SK-N-SH (cell line): ENCODE measurements around the gene PRR9. TPM values are rescaled to one million over a fixed set of nuclear protein-coding genes. Genes with fewer than 3 reads are reported as not detected.
"Not testable (repeated sequence)": the region's sequence is repeated elsewhere in the genome, so short reads cannot be mapped to it uniquely, and the experiment has no call there.

Experiments used
- CTCF ChIA-PET: fragments of 300-600, 350-600 bp; formaldehyde crosslinking; extraction: SDS; loops from one replicate; lab custom pipeline; 2021; lab: Yijun Ruan, JAX
- POLR2A ChIA-PET: fragments of 350-600 bp; sonication (Branson Sonifier 250); formaldehyde crosslinking; extraction: SDS; loops from one replicate; lab custom pipeline; 2020; ENCODE audit warnings: antibody characterized with exemption, inconsistent platforms; lab: Yijun Ruan, JAX
- DNase-seq: peaks from one replicate; pipeline ENCODE4 v3.0.0; 2012
- H2AFZ ChIP-seq: fragments of 200-600 bp; sonication (generic); 2 replicates; pipeline ENCODE4 v1.8.1; 2016; ENCODE audit warnings: antibody characterized with exemption, mild to moderate bottlenecking, low read depth
- H3F3A ChIP-seq: fragments of 200-600 bp; sonication (generic); replicated peaks from 2 replicates; pipeline ENCODE3; 2016; ENCODE audit warnings: antibody characterized with exemption, mild to moderate bottlenecking; ENCODE audit not compliant: insufficient read depth
- H3K27ac ChIP-seq, 2 experiments: fragments of 200-500 bp in 1 of 2; fragments of 200-600 bp in 1 of 2; sonication (Bioruptor generic) in 1 of 2; sonication (generic), shearing (Covaris generic) in 1 of 2; 2 replicates each; pipeline versions ENCODE4 v1.5.1 to v1.6.1; 2014 to 2016; ENCODE audit warnings: low read depth in 2 of 2, inconsistent platforms in 1 of 2, low read length in 1 of 2, mild to moderate bottlenecking in 1 of 2, mixed read lengths in 1 of 2
- H3K27me3 ChIP-seq: fragments of 200-600 bp; sonication (generic), shearing (Covaris generic); 2 replicates; pipeline ENCODE4 v1.6.1; 2016; ENCODE audit warnings: mixed run types; ENCODE audit not compliant: insufficient read depth
- H3K36me3 ChIP-seq, 2 experiments: fragments of 200-500 bp in 1 of 2; fragments of 200-600 bp in 1 of 2; sonication (Bioruptor generic) in 1 of 2; sonication (generic) in 1 of 2; replicated peaks in 1 of 2; 2 replicates each; pipeline versions ENCODE3 to v1.5.1; 2014 to 2016; ENCODE audit warnings: low read length in 1 of 2, mild to moderate bottlenecking in 1 of 2; ENCODE audit not compliant: insufficient read depth in 2 of 2, control insufficient read depth in 1 of 2
- H3K4me1 ChIP-seq, 2 experiments: fragments of 200-500 bp in 1 of 2; fragments of 200-600 bp in 1 of 2; sonication (Bioruptor generic) in 1 of 2; sonication (generic), shearing (Covaris generic) in 1 of 2; 2 replicates each; pipeline versions ENCODE4 v1.5.1 to v1.6.1; 2014 to 2016; ENCODE audit warnings: low read depth in 1 of 2, low read length in 1 of 2, mixed run types in 1 of 2; ENCODE audit not compliant: insufficient read depth in 2 of 2, control insufficient read depth in 1 of 2
- H3K4me2 ChIP-seq: fragments of 200-600 bp; sonication (generic), shearing (Covaris generic); 2 replicates; pipeline ENCODE4 v1.6.1; 2017; ENCODE audit warnings: mixed run types
- H3K4me3 ChIP-seq, 2 experiments: fragments of 200-500 bp in 1 of 2; fragments of 200-600 bp in 1 of 2; sonication (Bioruptor generic) in 1 of 2; sonication (generic), shearing (Covaris generic) in 1 of 2; 2 replicates each; pipeline versions ENCODE4 v1.5.1 to v1.8.1; 2014 to 2016; ENCODE audit warnings: low read depth in 2 of 2, inconsistent platforms in 1 of 2, low read length in 1 of 2, mild to moderate bottlenecking in 1 of 2, mixed read lengths in 1 of 2, moderate library complexity in 1 of 2
- H3K79me2 ChIP-seq: fragments of 200-600 bp; sonication (generic); 2 replicates; pipeline ENCODE4 v1.8.1; 2017; ENCODE audit warnings: mild to moderate bottlenecking; ENCODE audit not compliant: insufficient read depth
- H3K9ac ChIP-seq: fragments of 200-600 bp; sonication (generic); 2 replicates; pipeline ENCODE4 v1.6.1; 2017; ENCODE audit warnings: mixed run types
- H3K9me2 ChIP-seq: fragments of 200-600 bp; sonication (generic); 2 replicates; pipeline ENCODE4 v1.6.1; 2017; ENCODE audit warnings: mixed run types
- H3K9me3 ChIP-seq: fragments of 200-600 bp; sonication (generic); 2 replicates; pipeline ENCODE4 v1.6.1; 2017; ENCODE audit warnings: mixed run types, mild to moderate bottlenecking, moderate library complexity
- H4K20me1 ChIP-seq: fragments of 200-600 bp; sonication (generic); 2 replicates; pipeline ENCODE4 v1.6.1; 2017; ENCODE audit warnings: mild to moderate bottlenecking, mixed run types; ENCODE audit not compliant: insufficient read depth
- CHD2 ChIP-seq: fragments of 150-350 bp; IDR thresholded peaks from 2 replicates; pipeline ENCODE4 v1.6.1; 2018; ENCODE audit warnings: low read length; ENCODE audit not compliant: partially characterized antibody
- SIN3A ChIP-seq: IDR thresholded peaks from 2 replicates; pipeline ENCODE4 v1.6.1; 2012; ENCODE audit warnings: low read depth, mild to moderate bottlenecking, low read length, moderate library complexity, borderline replicate concordance
- WGBS: methylation state at CpG from one replicate; pipeline ENCODE4 v1.1.6; 2017; ENCODE audit warnings: low lambda C conversion rate; 5-methylcytosine and 5-hydroxymethylcytosine counted together
- polyA plus RNA-seq, 3 experiments: library from polyadenylated mRNA; depleted of rRNA; stranded (reverse); fragments of >200 nt; gene quantifications; 2 replicates each; pipeline ENCODE4 v1.2.3, GENCODE V29; 2012
- TF ChIP-seq, protein P1 (sequence below): fragments of 200-600 bp; sonication (generic); IDR thresholded peaks from 2 replicates; pipeline ENCODE4 v1.6.1; 2017; ENCODE audit warnings: antibody characterized with exemption, mild to moderate bottlenecking, moderate library complexity
- TF ChIP-seq, protein P2 (sequence below): IDR thresholded peaks from 2 replicates; pipeline ENCODE4 v1.6.1; 2012; ENCODE audit warnings: mild to moderate bottlenecking, low read depth, low read length, moderate library complexity

The PRR9 gene
- polyA plus RNA-seq, 1 of the 3 experiments (the other 2 are of a cell fraction) = not detected

DNA sequence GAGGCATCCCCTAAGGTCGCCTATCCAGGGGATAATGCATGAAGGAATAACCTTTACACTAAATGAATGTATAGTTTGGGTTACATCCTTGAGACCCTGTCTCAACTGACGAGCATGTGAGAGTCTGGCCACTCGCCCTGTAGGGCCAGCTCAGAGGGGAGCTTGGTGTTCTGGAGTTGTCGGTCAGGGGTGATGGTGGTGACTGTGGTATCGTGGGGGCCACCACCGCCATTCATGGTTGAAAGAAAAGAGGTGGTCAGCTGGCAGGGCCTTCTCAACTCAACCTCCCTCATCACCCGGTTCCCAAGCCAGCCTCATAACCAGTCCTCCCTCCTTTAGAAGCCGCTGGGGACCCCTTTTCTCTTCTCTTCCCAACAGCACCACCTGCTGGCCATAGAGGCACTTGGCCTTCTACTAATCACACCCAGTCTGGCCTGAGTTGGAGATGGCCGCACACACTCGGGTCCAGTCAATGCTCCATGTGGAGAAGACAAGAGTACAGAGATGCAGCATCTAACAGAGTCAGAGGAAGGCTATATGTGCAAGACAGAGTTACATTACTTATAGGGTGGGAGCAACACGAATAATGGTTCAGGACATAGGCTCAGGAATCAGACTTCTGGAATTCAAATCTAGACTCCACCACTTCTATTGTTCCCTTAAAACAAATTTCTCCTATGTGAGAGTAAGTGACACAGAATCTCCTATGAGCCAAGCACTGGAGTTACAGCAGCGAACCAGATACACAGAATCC is 11.9 kb downstream of the PRR9 start:
- CTCF ChIA-PET = interaction anchor here (0.6 to 1.6 kb wide), 17 partner anchors 8 to 576 kb away, joined by 3 to 9 read pairs (median 3); partner anchors contain the start of gene PRR9
- H4K20me1 ChIP-seq, H3K9me2 ChIP-seq, H2AFZ ChIP-seq, H3K27me3 ChIP-seq, H3F3A ChIP-seq, H3K9ac ChIP-seq, H3K79me2 ChIP-seq, H3K9me3 ChIP-seq, H3K4me2 ChIP-seq, H3K36me3 ChIP-seq: not testable (repeated sequence)
- TF ChIP-seq, protein P1, sequence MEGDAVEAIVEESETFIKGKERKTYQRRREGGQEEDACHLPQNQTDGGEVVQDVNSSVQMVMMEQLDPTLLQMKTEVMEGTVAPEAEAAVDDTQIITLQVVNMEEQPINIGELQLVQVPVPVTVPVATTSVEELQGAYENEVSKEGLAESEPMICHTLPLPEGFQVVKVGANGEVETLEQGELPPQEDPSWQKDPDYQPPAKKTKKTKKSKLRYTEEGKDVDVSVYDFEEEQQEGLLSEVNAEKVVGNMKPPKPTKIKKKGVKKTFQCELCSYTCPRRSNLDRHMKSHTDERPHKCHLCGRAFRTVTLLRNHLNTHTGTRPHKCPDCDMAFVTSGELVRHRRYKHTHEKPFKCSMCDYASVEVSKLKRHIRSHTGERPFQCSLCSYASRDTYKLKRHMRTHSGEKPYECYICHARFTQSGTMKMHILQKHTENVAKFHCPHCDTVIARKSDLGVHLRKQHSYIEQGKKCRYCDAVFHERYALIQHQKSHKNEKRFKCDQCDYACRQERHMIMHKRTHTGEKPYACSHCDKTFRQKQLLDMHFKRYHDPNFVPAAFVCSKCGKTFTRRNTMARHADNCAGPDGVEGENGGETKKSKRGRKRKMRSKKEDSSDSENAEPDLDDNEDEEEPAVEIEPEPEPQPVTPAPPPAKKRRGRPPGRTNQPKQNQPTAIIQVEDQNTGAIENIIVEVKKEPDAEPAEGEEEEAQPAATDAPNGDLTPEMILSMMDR = peak; percentile 70
- TF ChIP-seq, all 33 proteins: peak for 1; not testable (repeated sequence) for 32
- under 1% methylated on average over 8 of the region's 12 CpGs for WGBS
- H3K27ac ChIP-seq, POLR2A ChIA-PET, H3K4me3 ChIP-seq, H3K4me1 ChIP-seq: not testable (repeated sequence)
- peak; percentile 19 for DNase-seq

- no peak for DNase-seq
- CTCF ChIA-PET = interaction anchor here (0.9 kb wide), 1 partner anchor 11 kb away, joined by 4 read pairs; no protein-coding TSS in a partner anchor
Measured at GRCh38 chr1:153231363-153231762, 14.0 kb downstream of the PRR9 start.

More at GRCh38 chr1:153231363-153231762, 14.0 kb downstream of the PRR9 start:
- H4K20me1 ChIP-seq = no peaks in the 10 kb centered on the region
- no peak overlapping the region for H3K4me3 ChIP-seq
- H3K79me2 ChIP-seq = no peaks in the 10 kb centered on the region
- H3F3A ChIP-seq = no peaks in the 10 kb centered on the region
- no peak overlapping the region for H3K4me2 ChIP-seq
- no peaks in the 10 kb centered on the region for H3K36me3 ChIP-seq
- no peak overlapping the region for H2AFZ ChIP-seq
- no peaks in the 10 kb centered on the region for H3K9me3 ChIP-seq
- H3K4me1 ChIP-seq = no peaks in the 10 kb centered on the region
- TF ChIP-seq SIN3A (no peak), CHD2 (no peak)
- TF ChIP-seq, protein P2, sequence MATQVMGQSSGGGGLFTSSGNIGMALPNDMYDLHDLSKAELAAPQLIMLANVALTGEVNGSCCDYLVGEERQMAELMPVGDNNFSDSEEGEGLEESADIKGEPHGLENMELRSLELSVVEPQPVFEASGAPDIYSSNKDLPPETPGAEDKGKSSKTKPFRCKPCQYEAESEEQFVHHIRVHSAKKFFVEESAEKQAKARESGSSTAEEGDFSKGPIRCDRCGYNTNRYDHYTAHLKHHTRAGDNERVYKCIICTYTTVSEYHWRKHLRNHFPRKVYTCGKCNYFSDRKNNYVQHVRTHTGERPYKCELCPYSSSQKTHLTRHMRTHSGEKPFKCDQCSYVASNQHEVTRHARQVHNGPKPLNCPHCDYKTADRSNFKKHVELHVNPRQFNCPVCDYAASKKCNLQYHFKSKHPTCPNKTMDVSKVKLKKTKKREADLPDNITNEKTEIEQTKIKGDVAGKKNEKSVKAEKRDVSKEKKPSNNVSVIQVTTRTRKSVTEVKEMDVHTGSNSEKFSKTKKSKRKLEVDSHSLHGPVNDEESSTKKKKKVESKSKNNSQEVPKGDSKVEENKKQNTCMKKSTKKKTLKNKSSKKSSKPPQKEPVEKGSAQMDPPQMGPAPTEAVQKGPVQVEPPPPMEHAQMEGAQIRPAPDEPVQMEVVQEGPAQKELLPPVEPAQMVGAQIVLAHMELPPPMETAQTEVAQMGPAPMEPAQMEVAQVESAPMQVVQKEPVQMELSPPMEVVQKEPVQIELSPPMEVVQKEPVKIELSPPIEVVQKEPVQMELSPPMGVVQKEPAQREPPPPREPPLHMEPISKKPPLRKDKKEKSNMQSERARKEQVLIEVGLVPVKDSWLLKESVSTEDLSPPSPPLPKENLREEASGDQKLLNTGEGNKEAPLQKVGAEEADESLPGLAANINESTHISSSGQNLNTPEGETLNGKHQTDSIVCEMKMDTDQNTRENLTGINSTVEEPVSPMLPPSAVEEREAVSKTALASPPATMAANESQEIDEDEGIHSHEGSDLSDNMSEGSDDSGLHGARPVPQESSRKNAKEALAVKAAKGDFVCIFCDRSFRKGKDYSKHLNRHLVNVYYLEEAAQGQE = no peak
- POLR2A ChIA-PET = no interaction called here
- H3K9me2 ChIP-seq = no peaks in the 10 kb centered on the region
- H3K9ac ChIP-seq = no peak overlapping the region
- peaks cover 5% of the 10 kb centered on the region; the same call in 1 of the 2 replicates for H3K27me3 ChIP-seq
- H3K27ac ChIP-seq = no peak overlapping the region
- WGBS = 17% methylated on average over 1 of the region's 4 CpGs
